ENCODE data around the gene SYNGR4.
"Not testable (repeated sequence)": the region's sequence is repeated elsewhere in the genome, so short reads cannot be mapped to it uniquely, and the experiment has no call there.

Gene SYNGR4

GRCh38 chr19:48371771-48372170, 7.6 kb downstream of the SYNGR4 start:
- DNase-seq, result not testable (repeated sequence)

- no peak for DNase-seq
These were observed 8.7 kb downstream of the SYNGR4 start for GRCh38 chr19:48372904-48373303.

GRCh38 chr19:48373567-48373966, 9.4 kb downstream of the SYNGR4 start:
- DNase-seq, result no peak

GRCh38 chr19:48378194-48378570, 14.0 kb downstream of the SYNGR4 start:
- no peak for DNase-seq

GRCh38 chr19:48379058-48379457, 14.9 kb downstream of the SYNGR4 start:
- DNase-seq, result no peak

- DNase-seq, result no peak
These were observed 17.2 kb downstream of the SYNGR4 start for GRCh38 chr19:48381178-48381950.

GRCh38 chr19:48382286-48382685, 18.1 kb downstream of the SYNGR4 start:
- no peak for DNase-seq

- DNase-seq, result no peak
These were observed 21.4 kb downstream of the SYNGR4 start for GRCh38 chr19:48385461-48386087.

- DNase-seq, result no peak
These were observed 22.8 kb downstream of the SYNGR4 start for GRCh38 chr19:48386981-48387380.

- DNase-seq, result peak; percentile 42
These were observed 26.3 kb downstream of the SYNGR4 start for GRCh38 chr19:48390188-48391099.

- DNase-seq, result peak; percentile 42
These were observed 27.2 kb downstream of the SYNGR4 start, which contains the start of gene KDELR1 for GRCh38 chr19:48391100-48392005. Gene KDELR1, minus strand, starts transcription at chr19:48391551. Its CDS starts 193 bp downstream, at chr19:48391358.

GRCh38 chr19:48392006-48392344, 27.8 kb downstream of the SYNGR4 start:
- DNase-seq, result not testable (repeated sequence)

- no peak for DNase-seq
These were observed 28.8 kb downstream of the SYNGR4 start for GRCh38 chr19:48392860-48393558.

GRCh38 chr19:48393559-48394330, 29.6 kb downstream of the SYNGR4 start, which contains the start of gene GRIN2D:
Gene GRIN2D, plus strand, starts transcription at chr19:48393668. Its CDS starts 4,725 bp downstream, at chr19:48398393.
- no peak for DNase-seq

- DNase-seq, result no peak
These were observed 30.4 kb downstream of the SYNGR4 start for GRCh38 chr19:48394331-48395169.

GRCh38 chr19:48395170-48395455, 30.9 kb downstream of the SYNGR4 start:
- no peak for DNase-seq

GRCh38 chr19:48395499-48395898, 31.3 kb downstream of the SYNGR4 start:
- no peak for DNase-seq

- no peak for DNase-seq
These were observed 32.1 kb downstream of the SYNGR4 start for GRCh38 chr19:48396016-48396823.

GRCh38 chr19:48396824-48397176, 32.6 kb downstream of the SYNGR4 start:
- DNase-seq, result no peak

All from activated gamma-delta T cell (primary cell).